NB4 (cell line): ENCODE data around the gene IL17D.

Source experiments
- CTCF ChIP-seq: IDR thresholded peaks from one replicate; pipeline ENCODE4 v1.5.1; 2012; ENCODE audit warnings: low read depth, low read length
- MYC ChIP-seq: IDR thresholded peaks from 2 replicates; pipeline ENCODE4 v1.6.1; 2011; ENCODE audit warnings: low read depth, low read length
- POLR2A ChIP-seq: IDR thresholded peaks from 2 replicates; pipeline ENCODE4 v1.6.1; 2011; ENCODE audit warnings: mild to moderate bottlenecking; ENCODE audit not compliant: insufficient read length; ENCODE audit errors: extremely low read depth

GRCh38 chr13:20717581-20718542 is 14.4 kb downstream of the IL17D start:
- TF ChIP-seq POLR2A = no peak
- TF ChIP-seq CTCF = no peak
- TF ChIP-seq MYC = no peak
